DOHH2 (cell line): ENCODE data around the gene FMNL2.

Source experiments
- H3F3A ChIP-seq: fragments of 200-600 bp; sonication (generic), shearing (Covaris generic); 2 replicates; pipeline ENCODE4 v1.6.0; 2016; ENCODE audit warnings: antibody characterized with exemption, mild to moderate bottlenecking; ENCODE audit not compliant: control insufficient read depth, insufficient read depth
- H3K27ac ChIP-seq: fragments of 200-600 bp; sonication (generic); 2 replicates; pipeline ENCODE4 v1.5.1; 2014; ENCODE audit warnings: low read depth, mild to moderate bottlenecking, low read length, moderate library complexity
- H3K27me3 ChIP-seq: fragments of 200-600 bp; sonication (generic); 2 replicates; pipeline ENCODE4 v1.6.1; 2014; ENCODE audit warnings: mild to moderate bottlenecking, low read length, mixed read lengths; ENCODE audit not compliant: control insufficient read depth
- H3K36me3 ChIP-seq: fragments of 200-600 bp; sonication (generic); 2 replicates; pipeline ENCODE4 v1.6.1; 2014; ENCODE audit warnings: mild to moderate bottlenecking, low read length, moderate library complexity, mixed read lengths; ENCODE audit not compliant: control insufficient read depth
- H3K4me1 ChIP-seq: fragments of 200-600 bp; sonication (generic); 2 replicates; pipeline ENCODE4 v1.6.1; 2014; ENCODE audit warnings: mild to moderate bottlenecking, low read length, mixed read lengths; ENCODE audit not compliant: control insufficient read depth
- H3K4me2 ChIP-seq: fragments of 200-600 bp; sonication (generic); 2 replicates; pipeline ENCODE4 v1.6.0; 2014; ENCODE audit warnings: mild to moderate bottlenecking, low read length, moderate library complexity
- H3K4me3 ChIP-seq: fragments of 200-600 bp; sonication (generic); 2 replicates; pipeline ENCODE4 v1.5.1; 2014; ENCODE audit warnings: mild to moderate bottlenecking, low read length, mixed read lengths
- H3K79me2 ChIP-seq: fragments of 200-600 bp; sonication (generic); 2 replicates; pipeline ENCODE4 v1.6.1; 2014; ENCODE audit warnings: mild to moderate bottlenecking, low read length, mixed read lengths; ENCODE audit not compliant: control insufficient read depth
- H3K9me2 ChIP-seq: fragments of 200-600 bp; sonication (generic); replicated peaks from 2 replicates; pipeline ENCODE4 v1.6.1; 2014; ENCODE audit warnings: mild to moderate bottlenecking, low read length, mixed read lengths; ENCODE audit not compliant: control insufficient read depth
- H3K9me3 ChIP-seq: fragments of 200-600 bp; sonication (generic); 2 replicates; pipeline ENCODE4 v1.6.1; 2014; ENCODE audit warnings: antibody characterized with exemption, low read length, mixed read lengths; ENCODE audit not compliant: control insufficient read depth, insufficient read depth
- H4K20me1 ChIP-seq: fragments of 200-600 bp; sonication (generic); 2 replicates; pipeline ENCODE4 v1.6.0; 2014; ENCODE audit warnings: low read depth, mild to moderate bottlenecking, antibody characterized with exemption, low read length, moderate library complexity; ENCODE audit not compliant: control insufficient read depth, insufficient read depth
- EZH2phosphoT487 ChIP-seq: fragments of 200-600 bp; sonication (generic); IDR thresholded peaks from 2 replicates; pipeline ENCODE4 v1.6.1; 2017; ENCODE audit warnings: borderline replicate concordance, mild to moderate bottlenecking, antibody characterized with exemption, low read length, moderate library complexity, mixed read lengths
- TF ChIP-seq, protein P1 (sequence below): fragments of 200-600 bp; sonication (generic); IDR thresholded peaks from one replicate; pipeline ENCODE4 v1.5.1; 2014; ENCODE audit warnings: antibody characterized with exemption, mild to moderate bottlenecking, low read depth, low read length; ENCODE audit not compliant: poor library complexity, severe bottlenecking

Gene FMNL2

GRCh38 chr2:152580714-152581113 is 245.7 kb downstream of the FMNL2 start:
- no peaks in the 10 kb centered on the region for H4K20me1 ChIP-seq
- H3K27ac ChIP-seq = no peak overlapping the region
- H3K4me2 ChIP-seq = no peak overlapping the region
- no peak overlapping the region for H3K4me3 ChIP-seq
- TF ChIP-seq EZH2phosphoT487 = no peak
- TF ChIP-seq, protein P1, sequence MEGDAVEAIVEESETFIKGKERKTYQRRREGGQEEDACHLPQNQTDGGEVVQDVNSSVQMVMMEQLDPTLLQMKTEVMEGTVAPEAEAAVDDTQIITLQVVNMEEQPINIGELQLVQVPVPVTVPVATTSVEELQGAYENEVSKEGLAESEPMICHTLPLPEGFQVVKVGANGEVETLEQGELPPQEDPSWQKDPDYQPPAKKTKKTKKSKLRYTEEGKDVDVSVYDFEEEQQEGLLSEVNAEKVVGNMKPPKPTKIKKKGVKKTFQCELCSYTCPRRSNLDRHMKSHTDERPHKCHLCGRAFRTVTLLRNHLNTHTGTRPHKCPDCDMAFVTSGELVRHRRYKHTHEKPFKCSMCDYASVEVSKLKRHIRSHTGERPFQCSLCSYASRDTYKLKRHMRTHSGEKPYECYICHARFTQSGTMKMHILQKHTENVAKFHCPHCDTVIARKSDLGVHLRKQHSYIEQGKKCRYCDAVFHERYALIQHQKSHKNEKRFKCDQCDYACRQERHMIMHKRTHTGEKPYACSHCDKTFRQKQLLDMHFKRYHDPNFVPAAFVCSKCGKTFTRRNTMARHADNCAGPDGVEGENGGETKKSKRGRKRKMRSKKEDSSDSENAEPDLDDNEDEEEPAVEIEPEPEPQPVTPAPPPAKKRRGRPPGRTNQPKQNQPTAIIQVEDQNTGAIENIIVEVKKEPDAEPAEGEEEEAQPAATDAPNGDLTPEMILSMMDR = no peak
- no peaks in the 10 kb centered on the region for H3K9me2 ChIP-seq
- H3K36me3 ChIP-seq = no peaks in the 10 kb centered on the region
- no peaks in the 10 kb centered on the region for H3K9me3 ChIP-seq
- H3K79me2 ChIP-seq = no peaks in the 10 kb centered on the region
- H3K4me1 ChIP-seq = no peaks in the 10 kb centered on the region
- H3K27me3 ChIP-seq = no peaks in the 10 kb centered on the region
- no peaks in the 10 kb centered on the region for H3F3A ChIP-seq

DNA sequence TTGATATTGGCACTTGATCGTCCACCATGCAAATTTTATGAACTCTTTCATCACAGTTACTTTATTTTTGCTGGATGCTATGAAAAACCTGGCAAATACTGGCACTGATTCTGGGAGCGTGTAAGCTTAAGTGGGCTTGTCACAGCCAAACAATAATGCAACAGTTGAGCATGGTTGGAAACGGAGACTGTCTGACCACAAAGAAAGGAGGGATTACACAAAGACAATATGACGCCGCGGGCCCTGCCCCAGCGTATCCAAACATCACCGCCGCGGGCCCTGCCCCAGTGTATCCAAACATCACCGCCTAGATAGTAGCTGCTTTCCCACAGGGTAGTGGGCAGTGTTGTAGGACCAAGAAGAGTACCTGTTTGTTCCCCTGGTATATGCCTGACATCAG is 246.4 kb downstream of the FMNL2 start:
- Histone ChIP-seq H3K4me3 (no peak overlapping the region), H3K79me2 (no peaks in the 10 kb centered on the region), H4K20me1 (no peaks in the 10 kb centered on the region), H3K9me2 (no peaks in the 10 kb centered on the region), H3K9me3 (no peaks in the 10 kb centered on the region), H3K27ac (no peak overlapping the region), H3K4me2 (no peak overlapping the region), H3F3A (no peaks in the 10 kb centered on the region), H3K27me3 (no peaks in the 10 kb centered on the region), H3K4me1 (no peaks in the 10 kb centered on the region), H3K36me3 (no peaks in the 10 kb centered on the region)
- TF ChIP-seq, protein P1 = no peak
- TF ChIP-seq EZH2phosphoT487 = no peak

- no peaks in the 10 kb centered on the region for H3K27me3 ChIP-seq
- no peaks in the 10 kb centered on the region for H3K36me3 ChIP-seq
- H3K9me3 ChIP-seq = no peaks in the 10 kb centered on the region
- H3K4me3 ChIP-seq = no peak overlapping the region
- H3F3A ChIP-seq = no peaks in the 10 kb centered on the region
- no peaks in the 10 kb centered on the region for H3K79me2 ChIP-seq
- no peaks in the 10 kb centered on the region for H3K9me2 ChIP-seq
- H3K4me2 ChIP-seq = no peak overlapping the region
- TF ChIP-seq, protein P1 = no peak
- no peak for TF ChIP-seq EZH2phosphoT487
- H4K20me1 ChIP-seq = no peaks in the 10 kb centered on the region
- H3K4me1 ChIP-seq = no peaks in the 10 kb centered on the region
- no peak overlapping the region for H3K27ac ChIP-seq
These were observed 247.1 kb downstream of the FMNL2 start for GRCh38 chr2:152582081-152582480.
